Suprapubic skin (tissue), 3 donors: ENCODE results near the gene CBLC.

ENCODE experiments used
- CTCF ChIP-seq, 2 donors: fragments of 200-600 bp in 1 of 2; fragments of 450-650 bp in 1 of 2; sonication (generic) in 1 of 2; IDR thresholded peaks; one replicate each; pipeline ENCODE4 v1.5.1; 2016 to 2019; ENCODE audit warnings: antibody characterized with exemption in 2 of 2, mild to moderate bottlenecking in 1 of 2, moderate library complexity in 1 of 2
- POLR2A ChIP-seq, 2 donors: fragments of 450-650 bp; IDR thresholded peaks; one replicate each; pipeline ENCODE4 v1.6.1; 2017; ENCODE audit warnings: antibody characterized with exemption in 2 of 2, mild to moderate bottlenecking in 2 of 2, moderate library complexity in 2 of 2

DNA sequence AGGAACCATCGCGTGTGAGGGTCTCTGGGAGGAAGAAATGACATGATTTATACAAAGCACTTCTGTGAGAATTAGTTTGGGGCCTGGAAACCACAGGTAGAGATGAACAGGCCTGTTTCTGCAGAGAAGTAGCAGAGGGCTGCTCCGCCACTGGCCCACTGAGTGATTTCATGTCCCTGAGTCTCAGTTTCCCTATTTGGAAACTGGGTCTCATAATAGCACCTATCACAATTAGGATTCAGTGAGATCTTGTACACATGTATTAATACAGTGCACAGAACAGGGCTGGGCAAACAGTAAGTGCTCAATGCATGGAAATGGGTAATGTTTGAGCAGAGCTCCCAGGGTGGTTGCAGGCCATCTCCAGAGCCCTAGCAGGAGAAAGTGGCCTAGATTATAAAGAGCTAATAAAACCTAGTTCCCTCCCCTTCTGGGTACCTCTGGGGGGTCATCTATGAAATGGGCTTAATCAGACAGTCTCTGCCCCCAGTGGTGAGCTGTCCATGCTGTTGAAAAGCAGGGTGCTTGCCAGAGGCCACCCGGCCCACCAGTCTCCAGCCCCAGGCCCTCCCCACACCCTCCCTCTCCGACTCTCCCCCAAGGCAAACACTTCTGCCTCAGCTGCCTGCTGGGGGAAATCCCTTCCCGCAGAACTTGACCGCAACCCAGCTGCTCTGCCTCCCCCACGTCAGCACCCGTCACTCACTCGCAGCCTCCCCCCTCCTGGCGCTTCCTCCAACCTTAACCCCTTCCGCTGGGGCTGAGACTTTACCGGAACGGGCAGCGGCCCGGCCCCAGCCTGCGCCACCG lies 24.7 kb upstream of the CBLC start:
- no peak for TF ChIP-seq CTCF (IDR thresholded peaks at IDR 0.05)
- TF ChIP-seq POLR2A (IDR thresholded peaks at IDR 0.05) = peak in 1 of 2 donors; percentile 10
